HG02973 (cell line): Measurements from ENCODE around the gene AMPD3.
"Not testable (repeated sequence)": the region's sequence is repeated elsewhere in the genome, so short reads cannot be mapped to it uniquely, and the experiment has no call there.

Source experiments
- ATAC-seq: cut with Tn5 transposase; IDR thresholded peaks from one replicate; pipeline ENCODE4 v1.9.1; 2021; ENCODE audit warnings: moderate library complexity; ENCODE audit not compliant: unreplicated experiment

Gene AMPD3

GRCh38 chr11:10436683-10437082 is 18.4 kb upstream of the AMPD3 start:
- ATAC-seq, result not testable (repeated sequence)

- ATAC-seq, result no peak
Observed at GRCh38 chr11:10438458-10438857, 16.6 kb upstream of the AMPD3 start.

- no peak for ATAC-seq
Observed at GRCh38 chr11:10439351-10439750, 15.7 kb upstream of the AMPD3 start.

- no peak for ATAC-seq
Observed at GRCh38 chr11:10439924-10440323, 15.1 kb upstream of the AMPD3 start.

GRCh38 chr11:10440401-10440800 is 14.7 kb upstream of the AMPD3 start:
- ATAC-seq, result no peak

- no peak for ATAC-seq
Observed at GRCh38 chr11:10441091-10441490, 14.0 kb upstream of the AMPD3 start.

GRCh38 chr11:10441652-10442503 is 13.2 kb upstream of the AMPD3 start:
- ATAC-seq, result peak; percentile 87

GRCh38 chr11:10443152-10443551 is 11.9 kb upstream of the AMPD3 start:
- no peak for ATAC-seq

- no peak for ATAC-seq
Observed at GRCh38 chr11:10443721-10444235, 11.3 kb upstream of the AMPD3 start.

- no peak for ATAC-seq
Observed at GRCh38 chr11:10444725-10445315, 10.2 kb upstream of the AMPD3 start.

- no peak for ATAC-seq
Observed at GRCh38 chr11:10447445-10447844, 7.6 kb upstream of the AMPD3 start.

- no peak for ATAC-seq
Observed at GRCh38 chr11:10450462-10451425, 4.3 kb upstream of the AMPD3 start.

- no peak for ATAC-seq
Observed at GRCh38 chr11:10451426-10452116, 3.5 kb upstream of the AMPD3 start.

GRCh38 chr11:10452211-10452767 is 2.8 kb upstream of the AMPD3 start:
- ATAC-seq, result no peak

GRCh38 chr11:10453261-10453660 is 1.8 kb upstream of the AMPD3 start:
- no peak for ATAC-seq

GRCh38 chr11:10455637-10456487 is 798 bp downstream of the AMPD3 start:
- peak; percentile 51 for ATAC-seq

GRCh38 chr11:10456519-10456918 is 1.5 kb downstream of the AMPD3 start:
- no peak for ATAC-seq

GRCh38 chr11:10457901-10458300 is 2.8 kb downstream of the AMPD3 start:
- no peak for ATAC-seq
